ENCODE results near the gene TICRR.
"Not testable (repeated sequence)": the region's sequence is repeated elsewhere in the genome, so short reads cannot be mapped to it uniquely, and the experiment has no call there.

Gene TICRR

GRCh38 chr15:89575656-89576416 is 567 bp downstream of the TICRR start:
- DNase-seq, result no peak

DNA sequence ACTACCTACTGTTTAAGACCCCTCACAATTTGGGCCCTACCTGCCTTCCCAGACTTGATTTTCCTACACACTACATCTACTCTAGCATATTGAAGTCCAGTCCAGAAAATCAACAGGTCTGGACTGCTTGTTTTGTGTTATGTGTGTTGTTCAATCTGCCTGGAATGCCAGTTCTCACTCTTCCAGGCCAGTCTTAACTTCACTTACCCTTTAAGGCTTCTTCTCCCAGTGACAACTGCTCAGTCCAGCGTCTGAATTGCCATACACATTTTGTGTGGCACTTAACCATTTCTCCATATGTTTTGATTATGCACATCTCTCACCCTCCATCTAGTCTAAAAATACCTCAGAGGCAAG is 1.1 kb downstream of the TICRR start:
- DNase-seq, result no peak

DNA sequence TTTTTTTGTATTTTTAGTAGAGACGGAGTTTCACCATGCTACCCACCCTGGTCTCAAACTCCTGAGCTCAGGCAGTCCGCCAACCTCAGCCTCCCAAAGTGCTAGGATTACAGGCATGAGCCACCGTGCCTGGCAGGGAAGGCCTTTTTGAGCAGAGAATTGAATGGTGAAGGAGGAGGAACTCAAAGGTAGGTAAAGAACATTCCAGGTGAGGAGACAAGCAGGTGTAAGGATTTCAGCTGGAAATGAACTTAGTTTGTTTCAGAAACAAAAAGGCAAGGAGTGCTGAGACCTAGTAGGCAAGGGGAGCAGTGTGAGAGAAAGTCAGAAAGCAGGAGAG is 2.5 kb downstream of the TICRR start:
- DNase-seq, result no peak

- no peak for DNase-seq
Observed at GRCh38 chr15:89578146-89578545, 2.9 kb downstream of the TICRR start.

DNA sequence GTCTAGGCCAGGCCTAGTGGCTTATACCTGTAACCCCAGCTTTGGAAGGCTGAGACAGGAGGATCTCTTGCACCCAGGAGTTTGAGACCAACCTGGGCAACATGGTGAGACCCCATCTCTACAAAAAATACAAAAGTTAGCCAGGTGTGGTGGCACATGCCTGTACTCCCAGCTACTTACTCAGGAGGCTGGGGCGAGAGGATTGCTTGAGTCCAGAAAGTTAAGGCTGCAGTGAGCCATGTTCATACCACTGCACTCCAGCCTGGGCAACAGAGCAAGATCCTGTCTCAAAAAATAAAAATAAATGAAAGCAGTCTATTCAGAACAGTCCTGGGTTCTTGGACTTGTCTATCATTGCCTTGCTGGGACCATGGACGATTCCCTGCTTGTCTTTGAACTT is 5.5 kb downstream of the TICRR start:
- not testable (repeated sequence) for DNase-seq

DNA sequence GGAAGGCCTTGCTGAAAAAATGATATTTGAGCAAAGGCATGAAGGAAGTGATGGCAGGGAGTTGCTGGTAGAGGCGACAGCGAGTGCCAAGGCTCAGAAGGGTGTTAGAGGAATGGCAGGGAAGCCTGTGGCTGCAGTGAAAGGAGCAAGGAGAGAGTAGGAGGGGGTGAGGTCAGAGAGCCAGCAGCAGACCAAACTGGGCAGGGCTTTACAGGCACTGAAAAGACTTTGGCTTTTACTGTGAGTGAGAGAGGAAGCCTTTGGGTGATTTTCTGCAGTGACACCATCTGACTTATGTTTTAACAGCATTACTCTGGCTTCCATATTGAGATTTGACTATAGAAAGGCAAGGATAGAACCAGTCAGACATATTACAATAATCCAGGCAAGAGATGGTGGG is 11.4 kb downstream of the TICRR start:
- no peak for DNase-seq

- DNase-seq, result no peak
Observed at GRCh38 chr15:89587955-89588354, 12.7 kb downstream of the TICRR start.

DNA sequence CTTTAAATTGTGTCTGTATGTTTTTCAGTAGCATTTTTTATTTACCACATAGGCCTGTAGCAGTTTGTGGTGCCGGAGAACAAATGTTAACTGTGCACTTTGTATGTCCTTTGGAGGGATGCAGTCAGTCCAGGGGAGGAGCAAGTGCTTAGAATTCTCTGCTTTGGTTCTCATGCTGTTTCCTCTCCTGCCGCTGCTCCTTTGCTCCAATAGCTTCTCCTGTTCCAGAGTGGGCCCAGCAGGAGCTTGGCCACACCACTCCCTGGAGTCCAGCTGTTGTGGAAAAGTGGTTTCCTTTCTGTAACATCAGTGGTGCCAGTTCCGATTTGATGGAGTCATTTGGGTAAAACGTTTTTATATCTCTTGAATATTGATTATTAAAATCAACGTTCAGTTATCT is 16.6 kb downstream of the TICRR start:
- DNase-seq, result no peak

DNA sequence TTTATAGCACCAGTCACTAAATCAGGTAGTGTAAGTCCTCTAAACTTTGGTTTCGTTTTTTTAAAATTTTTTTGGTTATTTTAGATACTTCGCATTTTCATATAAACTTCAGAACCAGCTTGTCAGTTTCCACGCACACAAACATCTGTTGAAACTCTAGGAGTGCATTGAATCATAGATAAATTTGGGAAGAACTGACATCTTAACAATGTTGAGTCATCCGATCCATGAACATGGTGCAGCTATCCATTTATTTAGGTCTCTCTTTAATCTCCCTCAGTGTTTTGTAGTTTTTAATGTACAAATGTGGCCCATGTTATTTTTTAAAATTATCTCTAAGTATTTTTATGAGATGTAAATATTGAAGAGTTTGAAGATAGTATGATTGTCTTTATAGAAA is 17.7 kb downstream of the TICRR start:
- no peak for DNase-seq

- DNase-seq, result no peak
Observed at GRCh38 chr15:89599021-89599420, 23.8 kb downstream of the TICRR start.

- no peak for DNase-seq
Observed at GRCh38 chr15:89611317-89611716, 36.0 kb downstream of the TICRR start.

GRCh38 chr15:89613031-89613430 is 37.8 kb downstream of the TICRR start:
- no peak for DNase-seq

GRCh38 chr15:89614164-89614563 is 38.9 kb downstream of the TICRR start:
- DNase-seq, result no peak

- no peak for DNase-seq
Observed at GRCh38 chr15:89615135-89615534, 39.9 kb downstream of the TICRR start.

DNA sequence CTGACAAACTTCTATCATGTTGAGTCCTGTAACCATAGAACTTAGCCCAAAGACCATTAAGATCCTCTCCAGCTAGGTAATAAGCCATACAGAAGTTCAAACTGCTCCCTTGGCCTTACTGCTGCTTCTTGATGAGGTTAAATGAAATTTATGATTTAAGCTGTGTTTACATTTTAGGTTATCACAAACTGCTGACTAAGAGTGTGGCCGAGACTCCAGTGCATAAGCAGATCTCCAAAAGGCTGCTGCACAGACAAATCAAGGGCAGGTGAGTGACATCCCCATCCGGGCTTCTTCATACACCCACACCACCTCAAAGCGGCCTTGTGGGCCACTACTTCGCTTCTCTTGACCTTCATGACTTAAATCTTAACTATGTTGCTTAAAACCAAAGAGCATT is 41.0 kb downstream of the TICRR start:
- DNase-seq, result no peak

- DNase-seq, result no peak
Observed at GRCh38 chr15:89621547-89621946, 46.3 kb downstream of the TICRR start.

DNA sequence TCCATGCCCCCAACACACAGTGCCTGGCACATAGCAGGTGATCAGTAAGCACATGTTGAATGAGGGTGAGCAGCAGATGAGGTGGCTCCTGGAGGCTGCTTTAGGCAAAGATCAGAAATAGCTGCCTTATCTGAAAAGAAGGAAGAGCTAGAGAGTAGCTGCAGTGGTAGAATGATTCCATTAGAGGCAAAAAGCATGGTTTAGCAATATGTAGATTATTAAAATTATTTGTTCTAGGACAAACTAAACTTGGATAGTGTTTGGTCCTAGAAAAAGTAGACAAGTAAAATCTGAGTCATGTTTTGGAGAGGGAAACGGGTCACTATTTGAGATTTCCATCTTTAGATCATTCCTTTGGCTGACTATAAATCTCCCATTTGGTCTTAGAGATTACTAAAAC is 47.9 kb downstream of the TICRR start:
- DNase-seq, result no peak

DNA sequence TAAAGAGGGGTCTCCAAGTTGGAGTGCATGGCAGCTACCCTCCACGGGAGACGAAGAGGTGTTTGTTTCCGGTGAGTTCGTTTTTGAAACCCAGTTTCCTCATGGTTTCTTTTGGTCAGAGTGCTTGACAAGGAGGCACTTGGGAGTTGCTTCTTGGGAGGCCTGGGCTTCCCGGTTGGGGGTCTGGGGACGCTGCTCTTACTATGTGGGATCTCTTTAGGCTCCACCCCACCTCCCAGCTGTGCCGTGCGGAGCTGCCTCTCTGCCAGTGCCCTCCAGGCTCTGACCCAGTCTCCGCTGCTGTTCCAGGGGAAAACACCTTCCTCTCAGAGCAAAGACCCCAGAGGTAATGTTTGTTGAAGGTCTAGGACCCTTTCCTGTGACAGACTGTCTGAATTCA is 50.4 kb downstream of the TICRR start:
- DNase-seq, result no peak

DNA sequence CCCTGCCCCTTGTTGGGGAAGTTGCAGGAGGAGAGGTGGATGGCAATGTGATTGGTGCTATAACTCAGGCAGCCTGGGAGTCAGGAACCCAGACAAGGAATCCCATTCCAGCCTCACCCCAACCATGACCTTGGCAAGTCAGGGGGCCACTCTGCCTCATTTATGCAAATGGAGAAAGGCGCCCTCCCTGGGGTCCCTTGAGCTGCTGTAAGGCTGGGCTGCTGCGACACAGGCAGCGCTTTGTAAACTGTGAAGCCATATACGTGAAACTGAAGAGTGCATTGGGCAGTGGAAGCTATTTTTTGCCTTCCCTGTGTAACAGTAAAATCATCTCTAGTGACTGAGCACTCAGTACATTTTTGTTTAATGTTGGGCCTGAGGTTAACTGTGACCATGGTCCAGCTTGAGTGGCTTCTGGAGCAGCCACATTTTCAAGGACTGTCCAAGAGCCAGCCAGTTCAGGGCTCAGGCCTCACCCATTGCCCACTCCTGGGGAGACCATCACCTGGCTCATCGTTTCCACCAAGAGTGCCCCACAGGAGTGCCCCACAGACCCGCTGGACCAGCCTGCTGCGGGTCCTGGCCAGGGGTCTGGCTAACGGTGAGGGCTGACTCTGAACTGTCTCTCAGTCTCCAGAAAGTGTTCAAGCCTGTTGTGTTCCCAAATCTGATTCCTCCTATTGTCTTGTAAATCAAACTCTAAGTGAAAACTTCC is 52.1 kb downstream of the TICRR start:
- no peak for DNase-seq

DNA sequence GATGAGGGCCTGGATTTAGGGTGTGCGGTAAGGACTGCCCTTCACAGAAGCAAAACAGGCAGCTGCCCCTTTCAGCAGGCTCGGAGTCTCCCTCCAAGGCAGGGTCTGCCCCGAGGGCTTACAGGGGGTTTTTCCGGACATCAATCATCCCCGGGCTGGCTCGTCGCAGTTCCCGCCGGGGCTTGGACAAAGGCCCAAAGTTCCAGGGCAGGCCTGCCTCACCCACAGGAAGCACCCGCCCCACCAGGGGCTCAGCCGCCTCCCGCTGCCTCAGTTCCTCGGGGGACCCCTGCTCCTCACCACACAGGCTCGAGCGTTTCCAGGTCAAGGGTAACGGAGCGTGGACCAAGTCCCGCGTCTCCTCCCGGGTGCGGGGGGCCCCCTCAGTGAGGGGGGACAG is 53.0 kb downstream of the TICRR start:
- no peak for DNase-seq

- no peak for DNase-seq
Observed at GRCh38 chr15:89628806-89629715, 53.8 kb downstream of the TICRR start.

GRCh38 chr15:89629829-89630228 is 54.6 kb downstream of the TICRR start:
- DNase-seq, result no peak

GRCh38 chr15:89630260-89630659 is 55.0 kb downstream of the TICRR start:
- no peak for DNase-seq
